ENCODE results near the gene HNF4A.

DNA sequence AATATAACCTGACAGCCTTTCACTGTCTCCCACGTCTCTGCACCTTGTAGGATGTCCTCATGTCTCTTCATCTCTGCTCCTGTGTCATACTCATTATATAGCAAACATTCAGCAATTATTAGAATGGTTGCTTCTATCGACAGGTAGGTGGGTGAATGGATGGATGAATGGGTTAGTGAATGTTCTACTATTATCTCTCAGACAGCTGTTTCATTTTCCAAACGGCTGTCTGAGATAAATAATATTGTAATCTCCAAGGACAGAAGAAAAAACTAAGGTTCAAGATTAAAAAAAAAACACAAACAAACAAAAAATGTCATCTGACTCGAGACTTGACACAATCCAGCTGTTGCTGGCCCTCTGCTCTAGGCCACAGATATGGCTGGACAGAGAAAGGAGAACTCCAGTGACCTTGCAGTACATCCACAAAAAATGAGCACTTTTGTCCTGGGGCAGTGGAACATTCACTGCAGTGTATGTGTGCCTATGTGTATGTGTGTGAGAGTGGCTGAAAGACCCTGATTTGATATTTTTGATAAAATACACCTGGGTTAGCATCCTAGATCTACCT is 2.1 kb downstream of the HNF4A start:
- TF ChIP-seq, protein P1, sequence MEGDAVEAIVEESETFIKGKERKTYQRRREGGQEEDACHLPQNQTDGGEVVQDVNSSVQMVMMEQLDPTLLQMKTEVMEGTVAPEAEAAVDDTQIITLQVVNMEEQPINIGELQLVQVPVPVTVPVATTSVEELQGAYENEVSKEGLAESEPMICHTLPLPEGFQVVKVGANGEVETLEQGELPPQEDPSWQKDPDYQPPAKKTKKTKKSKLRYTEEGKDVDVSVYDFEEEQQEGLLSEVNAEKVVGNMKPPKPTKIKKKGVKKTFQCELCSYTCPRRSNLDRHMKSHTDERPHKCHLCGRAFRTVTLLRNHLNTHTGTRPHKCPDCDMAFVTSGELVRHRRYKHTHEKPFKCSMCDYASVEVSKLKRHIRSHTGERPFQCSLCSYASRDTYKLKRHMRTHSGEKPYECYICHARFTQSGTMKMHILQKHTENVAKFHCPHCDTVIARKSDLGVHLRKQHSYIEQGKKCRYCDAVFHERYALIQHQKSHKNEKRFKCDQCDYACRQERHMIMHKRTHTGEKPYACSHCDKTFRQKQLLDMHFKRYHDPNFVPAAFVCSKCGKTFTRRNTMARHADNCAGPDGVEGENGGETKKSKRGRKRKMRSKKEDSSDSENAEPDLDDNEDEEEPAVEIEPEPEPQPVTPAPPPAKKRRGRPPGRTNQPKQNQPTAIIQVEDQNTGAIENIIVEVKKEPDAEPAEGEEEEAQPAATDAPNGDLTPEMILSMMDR (IDR thresholded peaks at IDR 0.05; ENCODE audit: extremely low read depth in 1 of 2, insufficient read depth in 1 of 2, low read depth in 1 of 2, low read length in 2 of 2), result no peak
- TF ChIP-seq EZH2 (IDR thresholded peaks at IDR 0.05; ENCODE audit: borderline replicate concordance, low read depth, low read length, severe bottlenecking) (no peak), POLR2A (IDR thresholded peaks at IDR 0.05; ENCODE audit: low read depth, low read length) (no peak), JUN (IDR thresholded peaks at IDR 0.05; ENCODE audit: borderline replicate concordance, insufficient read depth, insufficient read length, low read depth) (no peak), POLR2AphosphoS5 (IDR thresholded peaks at IDR 0.05; ENCODE audit: insufficient read depth, low read depth, low read length) (no peak), GATA2 (IDR thresholded peaks at IDR 0.05; ENCODE audit: insufficient read depth, insufficient read length, low read depth, low read length) (no peak)
